GM23248 (cell line): Measurements from ENCODE around the gene POMGNT1. TPM values are rescaled to one million over a fixed set of nuclear protein-coding genes. Genes with fewer than 3 reads are reported as not detected.

Experiments used
- DNase-seq: peaks from one replicate; pipeline ENCODE4 v3.0.0-alpha.2; 2015
- H2AFZ ChIP-seq: fragments of 200-600 bp; sonication (generic); 2 replicates; pipeline ENCODE4 v1.6.1; 2016; ENCODE audit warnings: antibody characterized with exemption
- H3F3A ChIP-seq: fragments of 200-600 bp; sonication (generic); 2 replicates; pipeline ENCODE4 v1.6.1; 2016; ENCODE audit warnings: mild to moderate bottlenecking, antibody characterized with exemption, mixed run types; ENCODE audit not compliant: insufficient read depth
- H3K27ac ChIP-seq: fragments of 200-600 bp; sonication (generic); 2 replicates; pipeline ENCODE4 v1.5.1; 2016; ENCODE audit warnings: mild to moderate bottlenecking
- H3K27me3 ChIP-seq: fragments of 200-600 bp; sonication (generic); replicated peaks from 2 replicates; pipeline ENCODE4 v1.6.1; 2016; ENCODE audit warnings: mild to moderate bottlenecking; ENCODE audit not compliant: insufficient read depth
- H3K36me3 ChIP-seq: fragments of 200-600 bp; sonication (generic); 2 replicates; pipeline ENCODE4 v1.6.1; 2016; ENCODE audit warnings: low read depth, mild to moderate bottlenecking
- H3K4me1 ChIP-seq: fragments of 200-600 bp; sonication (generic); 2 replicates; pipeline ENCODE4 v1.6.1; 2016; ENCODE audit warnings: mild to moderate bottlenecking; ENCODE audit not compliant: insufficient read depth
- H3K4me2 ChIP-seq: fragments of 200-600 bp; sonication (generic); one replicate; pipeline ENCODE4 v1.6.1; 2016; ENCODE audit warnings: mild to moderate bottlenecking; ENCODE audit not compliant: unreplicated experiment
- H3K4me3 ChIP-seq: fragments of 200-600 bp; sonication (generic); 2 replicates; pipeline ENCODE4 v1.5.1; 2016; ENCODE audit warnings: mild to moderate bottlenecking
- H3K79me2 ChIP-seq: fragments of 200-600 bp; sonication (generic); 2 replicates; pipeline ENCODE4 v1.6.1; 2016; ENCODE audit warnings: mild to moderate bottlenecking; ENCODE audit not compliant: insufficient read depth
- H3K9ac ChIP-seq: fragments of 200-600 bp; sonication (generic); 2 replicates; pipeline ENCODE4 v1.6.1; 2016; ENCODE audit warnings: mild to moderate bottlenecking
- H3K9me2 ChIP-seq: fragments of 200-600 bp; sonication (generic); 2 replicates; pipeline ENCODE4 v1.6.1; 2016; ENCODE audit warnings: mixed run types, mild to moderate bottlenecking, moderate library complexity; ENCODE audit not compliant: insufficient read depth
- H3K9me3 ChIP-seq: fragments of 200-600 bp; sonication (generic); one replicate; pipeline ENCODE4 v1.6.1; 2017; ENCODE audit warnings: low read depth
- H4K20me1 ChIP-seq: fragments of 200-600 bp; sonication (generic); 2 replicates; pipeline ENCODE4 v1.6.0; 2016; ENCODE audit not compliant: insufficient read depth
- EZH2 ChIP-seq: fragments of 200-600 bp; sonication (generic); IDR thresholded peaks from 2 replicates; pipeline ENCODE4 v1.6.1; 2018; ENCODE audit warnings: antibody characterized with exemption, mild to moderate bottlenecking; ENCODE audit not compliant: insufficient read depth, poor library complexity, severe bottlenecking
- EZH2phosphoT487 ChIP-seq: fragments of 200-600 bp; sonication (generic); IDR thresholded peaks from 2 replicates; pipeline ENCODE4 v1.6.1; 2018; ENCODE audit warnings: antibody characterized with exemption, moderate library complexity, mild to moderate bottlenecking, low read depth; ENCODE audit not compliant: insufficient read depth
- WGBS, 2 experiments: methylation state at CpG; one replicate each; pipeline ENCODE4 v1.1.6; 2015 to 2017; ENCODE audit warnings: low lambda C conversion rate in 2 of 2, low coverage in 1 of 2; ENCODE audit errors: missing lambda C conversion rate in 2 of 2; 5-methylcytosine and 5-hydroxymethylcytosine counted together
- in situ Hi-C: fragments of 300-500 bp; cut with MboI; formaldehyde crosslinking; loops from 2 replicates; pipeline ENCODE4 v1.15.0; 2020
- polyA plus RNA-seq: library from polyadenylated mRNA; unstranded; fragments of >200 nt; fragmentation: Nextera tagmentation; extraction: Ambion mirVana; gene quantifications from 2 replicates; pipeline ENCODE4 v1.2.1, GENCODE V29; 2016
- total RNA-seq: library from RNA; depleted of rRNA; stranded (reverse); fragments of >200 nt; shearing (Covaris generic); gene quantifications from 2 replicates; pipeline ENCODE4 v1.2.3, GENCODE V29; 2014

The POMGNT1 gene
- total and polyA plus RNA-seq, 2 experiments from 2014 or later = 57.6 to 79.1 TPM

DNA sequence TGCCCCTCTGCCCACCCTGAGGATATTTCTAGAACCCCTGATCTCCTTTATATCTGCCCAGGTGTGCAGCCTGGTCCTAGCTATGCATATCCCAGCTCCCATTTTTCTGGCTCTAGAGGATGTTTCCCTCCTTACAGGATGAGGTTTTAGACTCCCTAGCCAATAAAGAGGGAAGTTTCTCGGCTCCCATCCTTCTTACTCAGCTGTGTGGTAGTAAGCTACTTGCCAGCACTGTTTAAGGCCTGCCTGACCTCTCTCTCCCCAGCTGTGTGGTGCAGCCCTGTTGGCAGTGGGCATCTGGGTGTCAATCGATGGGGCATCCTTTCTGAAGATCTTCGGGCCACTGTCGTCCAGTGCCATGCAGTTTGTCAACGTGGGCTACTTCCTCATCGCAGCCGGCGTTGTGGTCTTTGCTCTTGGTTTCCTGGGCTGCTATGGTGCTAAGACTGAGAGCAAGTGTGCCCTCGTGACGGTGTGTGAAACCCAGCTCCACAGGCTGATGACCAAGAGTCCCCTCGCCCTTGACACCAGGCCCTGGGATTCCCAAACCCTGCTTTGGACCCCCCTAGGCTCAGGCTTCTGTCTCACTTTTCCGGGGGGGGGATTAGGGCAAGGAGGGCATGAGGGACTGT lies 14.2 kb downstream of the POMGNT1 start:
- no peaks in the 10 kb centered on the region for H3K27me3 ChIP-seq
- no peaks in the 10 kb centered on the region for H3K36me3 ChIP-seq
- peak overlapping the region; percentile 92 for H3K27ac ChIP-seq
- H3K9me3 ChIP-seq = no peaks in the 10 kb centered on the region
- in situ Hi-C loops = no loop called here
- H3K9ac ChIP-seq = peak overlapping the region; percentile 76
- 79 to 85% methylated on average over 10 to 12 of the region's 12 CpGs for WGBS, 2 experiments
- H3K9me2 ChIP-seq = no peaks in the 10 kb centered on the region
- TF ChIP-seq EZH2phosphoT487 (no peak), EZH2 (no peak)
- no peak overlapping the region for H3K4me2 ChIP-seq
- H3K79me2 ChIP-seq = no peaks in the 10 kb centered on the region
- peaks cover 14% of the 10 kb centered on the region for H3F3A ChIP-seq
- peaks cover 28% of the 10 kb centered on the region for H3K4me1 ChIP-seq
- no peaks in the 10 kb centered on the region for H4K20me1 ChIP-seq
- H2AFZ ChIP-seq = peak overlapping the region; percentile 10; the same call in 1 of the 2 replicates
- no peak overlapping the region for H3K4me3 ChIP-seq
- peak; percentile 48 for DNase-seq

- H3K9ac ChIP-seq = peak overlapping the region; percentile 76
- H3K4me3 ChIP-seq = no peak overlapping the region
- peak overlapping the region; percentile 31 for H3K4me2 ChIP-seq
- TF ChIP-seq EZH2 (no peak), EZH2phosphoT487 (no peak)
- in situ Hi-C loops = no loop called here
- no peaks in the 10 kb centered on the region for H3K9me3 ChIP-seq
- 47 to 49% methylated on average over 8 of the region's 8 CpGs for WGBS, 2 experiments
- peak overlapping the region; percentile 10 for H2AFZ ChIP-seq
- H4K20me1 ChIP-seq = no peaks in the 10 kb centered on the region
- H3K4me1 ChIP-seq = peaks cover 28% of the 10 kb centered on the region
- peak overlapping the region; percentile 92 for H3K27ac ChIP-seq
- no peaks in the 10 kb centered on the region for H3K9me2 ChIP-seq
- H3F3A ChIP-seq = peaks cover 14% of the 10 kb centered on the region
- no peaks in the 10 kb centered on the region for H3K79me2 ChIP-seq
- DNase-seq = peak; percentile 99
- H3K36me3 ChIP-seq = no peaks in the 10 kb centered on the region
- no peaks in the 10 kb centered on the region for H3K27me3 ChIP-seq
Observed at GRCh38 chr1:46183079-46183847, 15.0 kb downstream of the POMGNT1 start.

GRCh38 chr1:46181343-46182260 lies 16.6 kb downstream of the POMGNT1 start:
- Histone ChIP-seq H2AFZ (no peak overlapping the region), H4K20me1 (no peaks in the 10 kb centered on the region), H3K4me3 (no peak overlapping the region), H3K79me2 (no peaks in the 10 kb centered on the region), H3K4me1 (peaks cover 28% of the 10 kb centered on the region), H3K9me3 (no peaks in the 10 kb centered on the region), H3K9me2 (no peaks in the 10 kb centered on the region), H3F3A (peaks cover 14% of the 10 kb centered on the region), H3K36me3 (no peaks in the 10 kb centered on the region), H3K27me3 (no peaks in the 10 kb centered on the region), H3K9ac (no peak overlapping the region), H3K4me2 (peak overlapping the region; percentile 6), H3K27ac (no peak overlapping the region)
- TF ChIP-seq EZH2phosphoT487 (no peak), EZH2 (no peak)
- DNase-seq = peak; percentile 35
- 75 to 81% methylated on average over 10 of the region's 10 CpGs for WGBS, 2 experiments
- in situ Hi-C loops = no loop called here

DNA sequence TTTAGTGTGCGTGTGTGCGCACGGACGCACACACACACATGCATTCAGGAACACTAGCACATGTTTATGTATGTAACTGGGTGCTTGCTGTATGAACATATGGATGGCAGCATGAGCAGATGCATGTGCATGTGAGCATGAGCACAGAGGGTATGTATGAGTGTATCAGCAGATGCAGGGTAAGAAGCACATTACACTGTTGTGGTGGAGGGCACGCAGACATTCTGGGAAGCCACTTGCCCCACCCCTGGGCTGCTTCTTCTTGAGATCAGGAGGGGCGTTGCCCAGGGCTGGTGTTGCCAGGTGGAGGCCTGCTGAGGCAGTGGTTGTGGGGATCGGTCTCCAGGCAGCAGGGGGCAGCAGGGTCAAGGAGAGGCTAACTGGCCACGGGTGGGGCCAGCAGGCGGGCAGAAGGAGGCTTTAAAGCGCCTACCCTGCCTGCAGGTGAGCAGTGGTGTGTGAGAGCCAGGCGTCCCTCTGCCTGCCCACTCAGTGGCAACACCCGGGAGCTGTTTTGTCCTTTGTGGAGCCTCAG lies 18.1 kb downstream of the POMGNT1 start:
- H3K4me2 ChIP-seq = no peak overlapping the region

More for the DNA sequence above, 18.1 kb downstream of the POMGNT1 start:
- no peaks in the 10 kb centered on the region for H4K20me1 ChIP-seq
- H3K36me3 ChIP-seq = no peaks in the 10 kb centered on the region
- peaks cover 32% of the 10 kb centered on the region for H3K4me1 ChIP-seq
- 55 to 60% methylated on average over 12 of the region's 12 CpGs for WGBS, 2 experiments
- in situ Hi-C loops = no loop called here
- H3K9me3 ChIP-seq = no peaks in the 10 kb centered on the region
- no peak overlapping the region for H2AFZ ChIP-seq
- TF ChIP-seq EZH2phosphoT487 = no peak
- TF ChIP-seq EZH2 = no peak
- H3F3A ChIP-seq = peaks cover 14% of the 10 kb centered on the region
- no peak overlapping the region for H3K4me3 ChIP-seq
- no peaks in the 10 kb centered on the region for H3K27me3 ChIP-seq
- H3K9ac ChIP-seq = no peak overlapping the region
- DNase-seq = no peak
- H3K27ac ChIP-seq = no peak overlapping the region
- H3K9me2 ChIP-seq = no peaks in the 10 kb centered on the region
- no peaks in the 10 kb centered on the region for H3K79me2 ChIP-seq
